AG04449 (cell line): ENCODE measurements around the gene CAMSAP1.
"Not testable (repeated sequence)": the region's sequence is repeated elsewhere in the genome, so short reads cannot be mapped to it uniquely, and the experiment has no call there.

Experiments used
- CTCF ChIA-PET: fragments of 350-600 bp; formaldehyde crosslinking; extraction: SDS; loops from one replicate; lab custom pipeline; 2021; ENCODE audit warnings: antibody characterized with exemption; lab: Yijun Ruan, JAX
- POLR2A ChIA-PET: fragments of 400-600, 350-600 bp; formaldehyde crosslinking; extraction: SDS; loops from one replicate; lab custom pipeline; 2020; ENCODE audit warnings: antibody characterized with exemption, inconsistent platforms; lab: Yijun Ruan, JAX
- DNase-seq: peaks from one replicate; pipeline ENCODE4 v3.0.0-alpha.2; 2010; ENCODE audit warnings: low read depth, low spot score
- H3K4me3 ChIP-seq: 2 replicates; pipeline ENCODE4 v1.5.1; 2011; ENCODE audit warnings: low read depth, mild to moderate bottlenecking, control low read depth, low read length
- CTCF ChIP-seq: IDR thresholded peaks from one replicate; pipeline ENCODE4 v1.5.1; 2011; ENCODE audit warnings: mild to moderate bottlenecking, moderate library complexity, low read length, control low read depth, inconsistent platforms; ENCODE audit not compliant: insufficient read depth; ENCODE audit errors: missing control alignments

CAMSAP1 gene

GRCh38 chr9:135919318-135919890, 12.1 kb upstream of the CAMSAP1 start:
- TF ChIP-seq CTCF = no peak
- ChIA-PET POLR2A (no interaction called here), CTCF (interaction anchor here (0.9 kb wide), 1 partner anchor 121 kb away, joined by 3 read pairs; no protein-coding TSS in a partner anchor)
- DNase-seq = no peak
- no peak overlapping the region for H3K4me3 ChIP-seq

- H3K4me3 ChIP-seq, DNase-seq, POLR2A ChIA-PET: not testable (repeated sequence)
- CTCF ChIA-PET = interaction anchor here (1.2 kb wide), 1 partner anchor 51 kb away, joined by 3 read pairs; no protein-coding TSS in a partner anchor
Measured at GRCh38 chr9:135916227-135916626, 8.9 kb upstream of the CAMSAP1 start.

- POLR2A ChIA-PET = no interaction called here
- CTCF ChIA-PET = interaction anchor here (1.1 kb wide), 1 partner anchor 98 kb away, joined by 3 read pairs; no protein-coding TSS in a partner anchor
- TF ChIP-seq CTCF = no peak
- H3K4me3 ChIP-seq = no peak overlapping the region
- no peak for DNase-seq
Measured at GRCh38 chr9:135914921-135915320, 7.6 kb upstream of the CAMSAP1 start.

GRCh38 chr9:135911233-135911632, 3.9 kb upstream of the CAMSAP1 start:
- POLR2A ChIA-PET, CTCF ChIA-PET, DNase-seq, H3K4me3 ChIP-seq: not testable (repeated sequence)

GRCh38 chr9:135910757-135911156, 3.4 kb upstream of the CAMSAP1 start:
- no peak for TF ChIP-seq CTCF
- ChIA-PET POLR2A (no interaction called here), CTCF (no interaction called here)
- H3K4me3 ChIP-seq = no peak overlapping the region
- DNase-seq = no peak

- no peak for DNase-seq
- CTCF ChIA-PET = interaction anchor here (1.8 kb wide), 1 partner anchor 44 kb away, joined by 6 read pairs; no protein-coding TSS in a partner anchor
- POLR2A ChIA-PET = no interaction called here
- TF ChIP-seq CTCF = no peak
- no peak overlapping the region for H3K4me3 ChIP-seq
Measured at GRCh38 chr9:135910216-135910615, 2.9 kb upstream of the CAMSAP1 start.

- TF ChIP-seq CTCF = no peak
- no peak overlapping the region for H3K4me3 ChIP-seq
- POLR2A ChIA-PET = no interaction called here
- DNase-seq = no peak
- CTCF ChIA-PET = interaction anchor here (1.8 kb wide), 1 partner anchor 44 kb away, joined by 6 read pairs; no protein-coding TSS in a partner anchor
Measured at GRCh38 chr9:135909371-135909770, 2.0 kb upstream of the CAMSAP1 start.
